HG02885 (cell line): ENCODE data around the gene RDM1.
"Not testable (repeated sequence)": the region's sequence is repeated elsewhere in the genome, so short reads cannot be mapped to it uniquely, and the experiment has no call there.

Experiments used
- ATAC-seq: cut with Tn5 transposase; IDR thresholded peaks from one replicate; pipeline ENCODE4 v1.9.1; 2021; ENCODE audit warnings: mild to moderate bottlenecking; ENCODE audit not compliant: unreplicated experiment, poor library complexity

Gene RDM1

DNA sequence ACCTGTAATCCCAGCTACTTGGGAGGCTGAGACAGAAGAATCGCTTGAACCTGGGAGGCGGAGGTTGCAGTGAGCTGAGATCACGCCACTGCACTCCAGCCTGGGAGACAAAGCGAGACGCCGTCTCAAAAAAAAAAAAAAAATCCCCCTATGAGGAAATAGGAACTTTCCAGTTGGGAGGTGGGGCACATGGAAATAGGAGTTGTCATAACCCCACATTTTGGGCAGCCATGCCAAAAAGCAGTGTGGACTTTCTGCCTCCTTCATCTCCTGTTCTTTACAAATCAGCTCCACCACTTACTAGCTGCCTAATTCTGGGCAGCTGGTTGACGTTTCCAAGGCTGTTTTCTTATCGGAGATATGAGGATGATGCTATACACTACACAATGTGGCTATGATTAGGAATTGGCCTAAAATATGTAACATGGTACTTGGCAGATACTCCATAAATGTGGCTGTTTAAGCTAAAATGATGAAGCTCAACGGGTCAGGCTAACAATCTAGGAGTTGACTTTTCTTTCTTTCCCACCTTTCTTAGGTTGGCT, 28.9 kb downstream of the RDM1 start:
- ATAC-seq = no peak

DNA sequence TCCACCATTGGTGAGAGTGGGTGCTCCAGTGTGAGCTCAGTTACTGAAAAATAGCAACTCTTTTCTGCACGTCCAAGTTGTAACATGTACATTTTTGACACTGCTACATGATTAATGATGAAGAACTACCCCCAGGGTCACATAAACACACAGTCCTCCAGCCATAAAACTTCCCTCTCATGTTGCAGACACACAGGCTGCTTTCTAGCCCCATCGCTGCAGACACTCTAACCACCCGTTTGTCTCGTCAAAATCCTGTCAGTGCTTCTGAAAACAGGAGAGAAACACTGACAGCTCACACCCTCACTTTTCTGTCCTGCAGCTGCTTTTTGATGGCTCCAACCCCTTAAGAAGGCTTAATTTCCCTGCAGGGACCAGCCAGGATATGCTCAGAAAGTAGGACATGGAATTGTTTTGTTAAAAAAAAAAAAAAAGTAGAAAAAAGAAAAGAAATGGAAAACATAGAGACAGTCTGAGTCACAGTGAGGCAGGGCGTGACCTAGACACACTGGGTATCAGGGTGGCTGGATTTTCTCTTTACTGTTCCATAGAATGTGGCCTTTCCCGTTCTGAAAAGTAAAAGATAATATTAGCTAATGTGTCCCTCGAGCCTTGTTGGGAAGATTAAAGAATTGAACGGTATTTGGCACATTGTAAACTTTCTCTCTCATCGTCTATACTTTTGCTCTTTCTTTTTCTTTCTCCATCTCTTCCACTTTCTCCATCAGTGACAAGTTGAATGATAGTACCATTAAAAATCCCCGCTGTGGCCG, 29.7 kb downstream of the RDM1 start:
- no peak for ATAC-seq

DNA sequence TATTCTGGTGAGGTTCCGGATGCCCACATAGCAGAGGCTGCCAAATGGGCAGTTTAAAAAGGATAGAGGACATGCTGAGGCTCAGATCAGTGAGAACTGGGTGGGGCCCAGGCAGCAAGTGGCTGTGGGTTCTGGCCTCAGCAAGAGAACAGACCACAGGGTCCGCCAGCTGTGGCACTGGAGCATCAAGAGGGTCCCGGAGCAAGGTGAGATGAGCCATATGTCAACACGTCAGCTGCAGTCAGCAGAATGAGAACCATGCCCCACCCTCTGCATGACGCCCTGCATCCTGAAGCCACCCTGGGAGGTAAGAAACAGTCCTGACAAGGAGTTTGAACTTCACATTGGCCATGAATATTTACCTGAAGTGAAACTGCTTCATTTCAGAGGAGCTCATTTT, 30.3 kb downstream of the RDM1 start:
- ATAC-seq = no peak

DNA sequence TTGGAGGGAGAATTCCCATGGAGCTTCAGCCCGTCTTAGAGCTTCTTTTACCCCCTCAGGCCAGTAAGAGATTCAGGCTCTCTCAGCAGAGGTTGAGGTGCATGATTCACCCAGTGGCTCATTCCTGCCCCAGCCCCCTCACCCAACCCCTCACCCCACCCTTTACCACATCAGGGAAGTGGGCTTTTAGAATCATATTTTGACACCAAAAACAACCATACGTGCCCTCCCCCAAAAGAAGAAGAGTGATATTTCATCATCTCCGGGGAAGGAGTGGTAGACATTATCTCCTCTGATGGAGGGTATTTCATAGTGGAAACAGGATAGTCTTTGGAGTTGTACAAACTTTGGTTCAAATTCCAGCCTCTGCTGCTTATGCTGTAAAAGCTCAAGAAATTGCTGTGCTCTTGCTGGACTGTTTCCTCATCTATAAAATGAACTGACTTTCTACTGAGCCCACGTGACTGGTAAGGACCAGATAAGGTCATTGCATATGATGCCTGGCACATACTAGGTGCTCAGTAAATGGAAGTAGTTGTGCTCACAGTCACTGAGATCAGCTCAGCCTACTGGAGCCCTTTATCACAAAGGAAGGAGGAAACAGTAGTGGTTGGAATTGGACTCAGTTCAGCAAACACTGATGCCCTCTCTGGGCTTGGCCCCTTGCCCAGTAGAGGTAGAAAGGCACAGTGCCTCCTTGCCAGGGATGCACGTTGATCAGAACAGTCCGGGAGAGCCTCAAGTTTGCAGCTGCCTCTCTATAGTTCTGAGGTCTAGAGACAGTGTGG, 32.1 kb downstream of the RDM1 start:
- ATAC-seq = no peak

DNA sequence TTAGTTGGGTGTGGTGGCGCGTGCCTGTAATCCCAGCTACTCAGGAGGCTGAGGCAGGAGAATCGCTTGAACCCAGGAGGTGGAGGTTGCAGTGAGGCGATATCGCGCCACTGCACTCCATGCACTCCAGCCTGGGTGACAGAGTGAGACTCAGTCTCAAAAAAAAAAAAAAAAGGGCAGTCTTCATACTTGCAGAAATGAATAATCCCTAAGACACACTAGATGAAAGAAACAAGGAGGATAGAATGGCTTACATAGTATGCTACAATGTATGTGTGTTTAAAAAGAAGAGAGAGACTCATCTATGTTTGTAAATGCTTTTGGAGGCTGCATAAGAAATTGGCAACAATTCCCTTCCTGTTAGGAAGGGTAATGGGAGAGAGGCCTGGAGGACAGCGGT, 32.8 kb downstream of the RDM1 start:
- ATAC-seq = not testable (repeated sequence)

DNA sequence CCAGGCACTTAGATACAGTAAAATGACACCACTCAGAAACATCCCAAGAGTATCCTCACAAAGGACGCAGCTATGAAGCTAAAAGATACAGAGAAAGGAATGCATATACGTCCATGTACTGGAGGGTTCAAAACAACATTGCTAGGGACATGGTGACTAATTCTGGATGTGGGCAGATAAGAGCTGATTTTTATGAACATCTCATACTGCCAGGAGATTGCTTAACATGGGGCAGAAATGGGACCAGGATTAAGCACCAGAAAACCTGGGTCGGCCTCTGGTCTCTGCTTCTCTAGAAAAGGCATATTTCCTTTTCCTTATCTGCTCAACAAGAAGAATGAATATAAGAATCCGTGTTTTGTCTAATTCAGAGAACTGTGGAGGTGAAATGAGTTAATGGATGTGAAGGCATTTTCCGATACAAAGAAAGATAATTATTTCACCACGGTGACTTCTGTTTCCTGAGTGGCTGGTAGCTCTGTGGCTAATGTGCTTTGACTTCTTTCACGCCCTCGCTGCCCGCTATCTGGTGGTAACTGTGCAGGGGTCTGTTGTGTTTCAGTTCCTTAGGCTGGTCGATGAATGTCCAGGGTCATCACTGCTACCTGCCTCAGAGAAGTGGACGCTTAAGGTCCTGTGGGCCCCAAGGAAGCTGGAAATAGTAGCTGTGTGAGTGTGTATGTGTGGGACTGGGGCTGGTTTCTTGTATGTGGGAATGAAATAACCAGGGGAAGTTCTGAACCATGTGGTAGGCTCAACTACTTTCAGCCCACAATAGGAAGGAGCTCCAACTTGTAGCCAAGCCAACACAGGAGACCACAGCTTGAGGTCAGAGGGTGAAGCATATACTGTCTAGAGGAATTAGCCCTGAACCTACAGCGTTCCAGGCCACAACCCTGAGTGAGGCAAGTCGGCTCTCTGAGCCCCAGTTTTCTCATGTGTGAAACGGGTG, 34.7 kb downstream of the RDM1 start:
- ATAC-seq = no peak

DNA sequence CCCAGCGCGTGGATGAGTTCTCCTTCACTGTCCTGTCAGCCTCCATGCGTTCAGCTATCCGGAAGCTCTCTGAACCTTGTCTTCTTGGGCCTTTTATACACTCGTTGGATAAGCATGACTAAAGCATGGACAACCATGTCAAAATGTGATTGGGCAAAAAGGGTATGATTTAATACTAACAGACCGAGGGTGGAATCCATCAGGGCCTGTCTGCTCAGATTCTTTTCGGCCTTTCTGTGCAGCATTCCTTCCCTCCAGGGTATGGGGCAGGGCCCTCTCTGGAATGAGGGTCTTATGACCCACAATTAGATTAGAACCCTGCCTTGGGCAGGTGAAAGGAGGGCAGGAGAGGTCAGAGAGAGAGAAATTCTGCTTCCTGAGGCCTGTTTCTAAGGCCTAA, 36.4 kb downstream of the RDM1 start:
- ATAC-seq = no peak

DNA sequence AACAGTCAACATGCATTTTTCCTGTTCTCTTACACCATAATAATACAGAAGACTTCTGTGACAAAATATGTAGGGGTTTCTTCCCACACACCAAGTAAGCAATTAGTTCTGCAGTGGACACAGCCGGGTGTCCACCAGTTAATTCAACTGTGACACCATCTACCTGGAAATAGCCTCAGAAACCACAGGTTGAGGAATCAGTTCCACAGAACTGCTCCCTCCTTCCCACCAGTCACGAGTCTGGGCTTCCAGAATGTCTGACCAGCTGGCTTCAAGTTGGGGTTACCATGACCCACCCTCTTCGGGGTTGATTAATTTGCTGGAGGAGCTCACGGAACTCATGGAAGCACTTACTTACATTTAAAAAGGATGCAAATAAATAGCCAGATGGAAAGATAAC, 36.8 kb downstream of the RDM1 start:
- ATAC-seq = no peak

DNA sequence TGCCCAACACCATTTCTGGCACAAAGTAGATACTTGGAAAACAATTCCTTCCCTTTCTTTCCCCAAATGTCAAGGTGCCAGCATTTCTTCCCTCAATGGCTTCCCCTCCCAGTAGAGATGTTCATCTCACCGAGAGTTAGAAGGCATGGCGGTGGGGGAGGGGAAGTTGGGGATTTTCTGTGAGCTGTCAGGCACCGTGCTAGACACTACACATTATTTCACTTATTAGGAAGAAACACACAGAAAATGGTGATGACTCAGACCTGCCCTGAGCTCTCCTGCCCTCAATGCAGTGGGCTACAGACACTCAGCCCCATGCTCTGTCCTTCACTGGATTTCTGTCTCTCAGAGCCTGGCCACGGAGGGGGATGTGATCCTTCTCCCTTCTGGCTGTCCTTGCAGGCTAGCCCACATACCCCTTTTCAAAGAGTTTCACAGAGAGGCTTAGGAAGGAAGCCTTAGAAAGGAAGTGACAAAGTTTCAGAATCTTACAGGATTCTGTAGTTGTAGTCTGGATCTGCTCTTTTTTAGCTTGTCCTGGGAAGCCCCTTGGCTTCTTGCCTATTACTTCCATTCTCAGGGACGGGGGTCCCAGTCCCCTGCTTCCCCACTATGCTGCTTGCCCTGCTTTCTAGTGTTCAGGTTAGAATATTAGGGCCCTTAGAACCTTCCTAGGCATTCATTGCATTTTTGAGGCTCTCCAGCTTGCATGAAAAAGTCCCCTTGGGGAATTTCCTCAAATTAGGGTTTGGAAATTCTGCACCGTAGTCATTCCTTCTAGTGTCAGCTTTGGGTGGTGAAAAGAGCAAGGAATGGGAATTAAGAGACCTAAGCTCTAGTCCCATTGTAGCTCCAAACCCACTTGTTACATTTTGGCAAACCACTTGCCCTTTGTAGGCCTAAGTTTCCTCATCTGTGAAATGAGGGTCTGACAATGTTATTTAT, 38.2 kb downstream of the RDM1 start:
- no peak for ATAC-seq

DNA sequence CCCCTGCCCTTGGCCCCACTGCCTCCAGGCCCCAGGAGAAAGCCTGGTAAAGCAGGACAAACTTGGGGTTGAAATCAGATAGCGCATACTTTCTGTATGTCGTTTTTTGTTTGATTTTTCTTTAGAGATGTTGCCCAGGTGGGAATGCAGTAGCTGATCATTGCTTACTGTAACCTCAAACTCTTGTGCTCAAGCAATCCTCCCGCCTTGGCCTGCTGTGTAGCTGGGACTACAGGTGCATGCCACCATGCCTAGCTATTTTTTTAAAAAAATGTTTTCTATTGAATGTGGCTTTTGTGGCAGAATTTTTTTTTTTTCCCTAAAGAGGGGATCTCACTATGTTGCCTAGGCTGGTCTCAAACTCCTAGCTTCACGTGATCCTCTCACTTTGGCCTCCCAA, 39.3 kb downstream of the RDM1 start:
- no peak for ATAC-seq

DNA sequence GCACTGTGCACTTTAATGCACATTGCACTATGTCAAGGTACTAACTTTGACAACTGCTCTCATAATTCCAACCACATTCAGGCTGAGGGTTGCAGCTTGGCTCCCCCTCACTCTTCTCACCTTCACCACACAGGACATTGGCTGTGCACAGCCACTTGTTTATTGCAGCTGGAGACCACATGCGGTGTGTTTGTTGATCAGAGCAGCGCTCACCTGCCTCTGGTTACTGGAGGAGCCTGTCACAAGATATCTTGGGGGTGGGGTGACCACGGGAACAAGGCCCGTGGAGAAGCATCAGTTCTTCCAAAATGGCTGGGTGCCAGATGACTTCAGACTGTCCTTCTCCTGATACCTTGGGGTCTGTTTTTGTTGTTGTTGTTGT, 39.8 kb downstream of the RDM1 start:
- ATAC-seq = no peak

DNA sequence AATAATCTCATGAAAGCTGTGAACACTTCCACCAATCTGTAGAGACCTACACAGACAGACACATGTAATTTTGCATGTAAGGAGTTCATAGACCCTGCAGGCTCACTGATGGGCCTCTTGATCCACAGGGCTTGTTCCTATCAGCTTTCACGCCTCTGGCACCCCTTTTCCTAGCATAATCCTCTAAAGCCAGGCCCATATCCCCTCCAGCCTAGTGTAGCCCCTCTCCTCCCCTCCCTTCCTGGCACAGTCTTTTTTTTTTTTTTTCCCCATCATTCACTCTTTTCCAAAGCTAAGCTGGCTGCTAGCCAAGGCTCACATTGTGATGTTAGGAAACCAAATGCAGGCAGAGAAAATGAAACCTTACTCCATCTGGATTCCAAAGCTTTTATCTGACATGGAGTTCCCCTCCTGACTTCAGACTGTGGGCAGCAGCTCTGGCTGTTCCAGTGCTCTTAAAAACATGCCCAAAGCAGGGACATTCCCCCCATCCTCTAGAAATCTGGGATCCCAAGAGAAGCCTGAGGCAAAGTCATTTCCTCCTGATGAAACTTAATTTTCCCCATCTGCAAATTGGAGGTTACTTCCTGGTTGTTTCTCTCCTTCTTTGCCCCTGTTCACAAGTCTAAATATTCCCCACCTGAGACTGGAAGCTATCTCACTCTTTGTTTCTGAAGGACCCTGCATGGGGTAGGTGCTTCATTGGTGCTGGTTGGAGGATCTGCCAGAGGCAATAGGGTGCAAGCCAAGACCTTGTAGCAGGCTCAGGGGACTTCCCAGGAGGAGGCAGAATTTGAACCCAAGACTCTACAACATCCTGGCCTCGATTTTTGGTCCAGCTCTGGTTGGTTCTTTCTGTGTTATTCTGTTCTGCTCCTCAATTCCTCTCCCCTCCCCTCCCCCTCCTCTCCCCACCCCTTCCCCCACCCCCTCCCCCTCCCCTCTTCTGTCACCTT, 40.5 kb downstream of the RDM1 start:
- no peak for ATAC-seq

DNA sequence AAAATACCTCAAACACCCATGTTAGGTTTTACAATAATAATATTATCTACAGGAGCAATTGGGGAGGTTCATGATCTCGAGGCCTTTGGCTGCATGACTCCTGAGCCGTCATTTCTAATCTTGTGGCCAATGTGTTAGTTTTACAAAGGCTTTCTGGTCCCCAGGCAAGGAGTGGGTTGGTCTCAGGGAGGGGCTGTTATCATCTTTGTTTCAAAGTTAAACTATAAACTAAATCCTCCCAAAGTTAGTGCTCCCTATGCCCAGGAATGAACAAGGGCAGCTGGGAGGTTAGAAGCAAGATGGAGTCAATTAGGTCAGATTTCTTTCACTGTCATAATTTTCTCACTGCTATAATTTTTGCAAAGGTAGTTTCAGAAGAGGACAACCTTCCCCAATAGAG, 41.3 kb downstream of the RDM1 start:
- no peak for ATAC-seq

DNA sequence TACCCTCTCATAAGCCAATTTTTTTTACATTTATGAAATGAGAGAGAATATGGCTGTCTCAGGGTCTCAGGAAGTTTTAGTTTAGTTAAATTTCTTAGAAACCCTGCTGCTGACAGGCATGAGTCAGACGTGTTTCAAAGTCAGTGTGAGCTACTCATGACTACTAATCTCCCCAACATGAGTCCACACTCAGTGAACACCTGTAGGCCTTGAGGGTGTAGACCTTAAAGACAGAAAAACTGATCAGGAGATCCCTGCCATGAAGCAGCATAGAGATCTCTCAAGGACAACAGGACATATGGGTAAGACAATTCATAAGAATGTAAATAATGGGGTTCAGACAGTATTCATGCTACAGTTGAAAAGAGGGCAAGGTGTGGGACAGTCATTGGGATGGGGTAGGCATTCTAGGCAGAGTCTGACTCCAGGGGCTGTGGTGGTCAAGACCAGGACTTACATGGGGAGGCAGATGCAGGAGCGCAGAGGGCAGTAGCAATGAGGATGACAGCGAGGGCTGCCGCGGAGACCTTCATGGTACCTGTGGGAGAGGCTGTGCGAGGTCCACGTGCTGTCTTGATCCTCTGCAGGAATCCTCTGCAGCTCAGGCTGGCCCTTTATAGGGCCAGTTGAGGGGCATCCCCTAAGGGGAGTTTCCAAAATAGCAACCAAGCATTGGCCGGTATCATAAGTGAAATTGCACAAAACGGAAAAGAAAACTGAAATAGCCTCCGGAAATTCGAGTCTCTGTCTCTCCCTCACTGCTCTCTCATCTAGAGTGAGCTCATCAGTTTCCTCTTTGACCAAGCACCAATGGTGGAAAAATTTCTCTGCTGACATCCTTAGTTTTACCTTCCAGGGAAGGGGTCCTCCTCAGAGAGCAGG, 50.6 kb downstream of the RDM1 start, which contains the start of gene CCL5:
TSS of gene CCL5 (minus strand) at position 588 of the 882 bp plus-strand sequence.
- peak; percentile 92 for ATAC-seq

DNA sequence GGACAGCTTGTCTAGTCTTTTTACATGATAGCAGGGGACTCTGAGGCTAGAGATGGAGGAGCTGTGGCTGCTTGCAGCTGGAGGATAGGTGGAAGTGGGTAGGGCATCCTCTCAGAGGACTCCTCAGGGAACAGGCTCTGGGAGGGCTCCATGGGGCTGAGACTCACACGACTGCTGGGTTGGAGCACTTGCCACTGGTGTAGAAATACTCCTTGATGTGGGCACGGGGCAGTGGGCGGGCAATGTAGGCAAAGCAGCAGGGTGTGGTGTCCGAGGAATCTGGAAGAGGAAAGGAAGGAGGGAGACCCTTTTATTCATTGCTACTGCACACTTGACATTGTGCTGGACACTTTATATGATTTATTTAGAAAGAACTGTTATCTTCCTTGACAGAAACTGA, 52.2 kb downstream of the RDM1 start:
- ATAC-seq = no peak

DNA sequence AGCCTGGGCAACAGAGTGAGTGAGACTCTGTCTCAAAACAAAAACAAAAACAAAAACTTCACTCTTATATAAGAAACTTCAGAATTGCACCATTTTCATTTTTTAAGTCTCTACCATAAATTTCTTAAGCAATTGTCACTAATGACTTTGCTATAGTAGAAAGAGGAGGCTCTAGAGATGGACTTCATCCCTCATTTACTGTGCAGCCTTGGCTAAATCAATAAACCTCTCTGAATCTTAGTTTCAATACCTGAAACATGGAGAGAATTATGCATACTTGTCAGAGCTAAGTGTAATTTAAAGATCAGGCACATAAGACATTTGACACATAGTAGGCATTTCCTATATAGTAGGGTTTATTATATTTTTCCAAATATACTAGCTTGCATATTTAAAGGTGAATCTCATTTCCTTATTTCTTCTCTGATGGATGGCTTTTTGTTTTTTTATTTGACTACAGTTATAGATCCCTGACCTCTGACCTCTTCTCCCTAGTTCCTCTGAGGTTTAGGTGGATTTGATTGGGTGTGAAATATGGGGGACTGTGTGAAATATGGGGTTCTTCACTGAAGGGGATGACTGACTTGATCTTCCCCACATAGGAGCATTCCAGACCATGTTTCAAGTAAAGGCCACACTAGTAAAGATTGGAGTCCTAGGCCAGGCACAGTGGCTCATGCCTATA, 53.1 kb downstream of the RDM1 start:
- no peak for ATAC-seq

DNA sequence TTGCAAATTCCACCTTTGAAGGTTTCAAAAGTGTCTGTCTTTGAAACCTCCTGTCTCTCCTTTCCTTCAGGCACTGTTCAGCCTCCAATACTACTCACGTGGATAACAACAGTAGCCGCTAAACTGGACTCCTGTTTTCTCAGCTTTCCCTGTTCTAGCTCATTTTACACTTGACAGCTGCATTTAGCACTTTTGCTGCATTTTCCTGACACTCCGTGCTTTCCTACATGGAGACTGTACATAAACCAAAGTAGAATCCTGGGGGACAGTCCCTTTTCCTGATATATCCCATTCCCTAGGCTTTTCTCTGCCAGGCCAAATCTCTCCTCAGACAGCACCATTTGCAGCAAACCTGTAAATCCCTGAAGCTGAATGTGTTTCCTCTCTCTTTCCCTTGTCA, 54.0 kb downstream of the RDM1 start:
- no peak for ATAC-seq
